Posterior vena cava (tissue), 2 donors: ENCODE data around the gene KHDC1L. TPM values are rescaled to one million over a fixed set of nuclear protein-coding genes. Genes with fewer than 3 reads are reported as not detected.
A peak's percentile ranks its signal among the peaks of the same experiment; 100 is the strongest.
"Not testable (repeated sequence)": the region's sequence is repeated elsewhere in the genome, so short reads cannot be mapped to it uniquely, and the experiment has no call there.

Experiments
- DNase-seq: peaks from one replicate; pipeline ENCODE4 v3.0.0-alpha.2; 2020; ENCODE audit warnings: low spot score
- intact Hi-C, 2 donors: fragments of 100-400 bp; cut with DNase I; formaldehyde crosslinking; loops; one replicate each; pipeline versions ENCODE4 v1.14.1 to v1.14.2; 2022 to 2023
- total RNA-seq, 2 donors: library from RNA; stranded (reverse); fragmentation: NEBNext Ultra II Directional; extraction: Animal tissue kit (Norgen Biotek cat#: 25700); gene quantifications; one replicate each; pipeline ENCODE4 v1.2.1, GENCODE V29; 2021
- donor health status: DM: yes; HTN: yes; CAD: no.
- donor health status: DM: yes; HTN: yes; CAD: no.

The KHDC1L gene
- total RNA-seq, 2 donors from 2014 or later, result not detected

- DNase-seq, result no peak
- intact Hi-C loops, result no loop called here
Measured at GRCh38 chr6:73216859-73217258, 8.4 kb downstream of the KHDC1L start.

- intact Hi-C loops, result no loop called here
- peak; percentile 53 for DNase-seq
Measured at GRCh38 chr6:73209117-73209516, 16.2 kb downstream of the KHDC1L start.

GRCh38 chr6:73207221-73207837, 18.0 kb downstream of the KHDC1L start:
- intact Hi-C loops, result no loop called here

GRCh38 chr6:73204252-73204651, 21.0 kb downstream of the KHDC1L start:
- DNase-seq, result no peak
- intact Hi-C loops, result no loop called here

More at GRCh38 chr6:73207221-73207837, 18.0 kb downstream of the KHDC1L start:
- DNase-seq, result no peak

- DNase-seq, result no peak
- intact Hi-C loops, result no loop called here
Measured at GRCh38 chr6:73203098-73203497, 22.2 kb downstream of the KHDC1L start.

GRCh38 chr6:73200735-73201134, 24.6 kb downstream of the KHDC1L start:
- DNase-seq, result no peak
- intact Hi-C loops, result no loop called here

- DNase-seq, result no peak
- intact Hi-C loops, result no loop called here
Measured at GRCh38 chr6:73200247-73200646, 25.0 kb downstream of the KHDC1L start.

GRCh38 chr6:73194744-73195143, 30.6 kb downstream of the KHDC1L start:
- intact Hi-C loops, result no loop called here
- no peak for DNase-seq

GRCh38 chr6:73193302-73193701, 32.0 kb downstream of the KHDC1L start:
- intact Hi-C loops, DNase-seq: not testable (repeated sequence)

- no peak for DNase-seq
- intact Hi-C loops, result loop anchor here (5.0 to 10.0 kb wide), 2 partner anchors 767 to 770 kb away; no protein-coding TSS in a partner anchor
Measured at GRCh38 chr6:73182021-73182607, 43.2 kb downstream of the KHDC1L start.

GRCh38 chr6:73180763-73181619, 44.3 kb downstream of the KHDC1L start:
- DNase-seq, result no peak
- intact Hi-C loops, result loop anchor here (5.0 to 10.0 kb wide), 2 partner anchors 766 to 769 kb away; no protein-coding TSS in a partner anchor

- DNase-seq, result no peak
- intact Hi-C loops, result loop anchor here (5.0 to 10.0 kb wide), 2 partner anchors 765 to 768 kb away; no protein-coding TSS in a partner anchor
Measured at GRCh38 chr6:73180076-73180738, 45.1 kb downstream of the KHDC1L start.

GRCh38 chr6:73177221-73177944, 47.9 kb downstream of the KHDC1L start:
- intact Hi-C loops, result loop anchor here in 1 of 2 donors (5.0 kb wide), 1 partner anchor 440 kb away; no protein-coding TSS in a partner anchor
- DNase-seq, result no peak

- no peak for DNase-seq
- intact Hi-C loops, result loop anchor here in 1 of 2 donors (5.0 kb wide), 1 partner anchor 441 kb away; no protein-coding TSS in a partner anchor
Measured at GRCh38 chr6:73176057-73176456, 49.2 kb downstream of the KHDC1L start.

- intact Hi-C loops, result loop anchor here in 1 of 2 donors (5.0 kb wide), 1 partner anchor 443 kb away; no protein-coding TSS in a partner anchor
- DNase-seq, result no peak
Measured at GRCh38 chr6:73174646-73175045, 50.6 kb downstream of the KHDC1L start.
